Fibroblast of pulmonary artery (primary cell): ENCODE measurements around the gene CCDC120.

Source experiments
- DNase-seq: peaks from one replicate; pipeline ENCODE4 v3.0.0-alpha.2; 2010; ENCODE audit warnings: low read depth
- H3K4me3 ChIP-seq: replicated peaks from 2 replicates; pipeline ENCODE4 v1.5.1; 2011; ENCODE audit warnings: low read depth, mild to moderate bottlenecking, control low read depth, low read length, moderate library complexity
- TF ChIP-seq, protein P1 (sequence below): IDR thresholded peaks from 2 replicates; pipeline ENCODE4 v1.5.1; 2011; ENCODE audit warnings: mild to moderate bottlenecking, control low read depth, low read length, inconsistent platforms; ENCODE audit errors: missing control alignments

CCDC120 gene

DNA sequence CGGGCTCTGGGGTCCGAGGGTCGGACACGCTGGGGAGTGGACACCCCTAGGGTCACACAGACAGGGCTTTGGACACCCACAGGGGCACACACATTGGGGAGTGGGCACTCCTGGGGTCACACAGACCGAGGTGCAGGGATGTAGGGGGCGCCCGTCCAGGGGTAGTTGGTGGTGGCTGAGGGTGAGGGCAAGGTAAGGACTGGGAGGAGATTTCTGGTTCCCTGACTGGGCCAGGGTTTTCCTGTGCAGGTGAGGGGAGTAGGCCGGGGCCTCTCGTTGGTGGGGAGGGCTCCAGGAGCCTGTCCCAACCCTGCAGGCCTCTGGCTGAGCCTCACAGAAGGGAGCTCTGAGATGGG lies 42.8 kb downstream of the CCDC120 start:
- TF ChIP-seq, protein P1, sequence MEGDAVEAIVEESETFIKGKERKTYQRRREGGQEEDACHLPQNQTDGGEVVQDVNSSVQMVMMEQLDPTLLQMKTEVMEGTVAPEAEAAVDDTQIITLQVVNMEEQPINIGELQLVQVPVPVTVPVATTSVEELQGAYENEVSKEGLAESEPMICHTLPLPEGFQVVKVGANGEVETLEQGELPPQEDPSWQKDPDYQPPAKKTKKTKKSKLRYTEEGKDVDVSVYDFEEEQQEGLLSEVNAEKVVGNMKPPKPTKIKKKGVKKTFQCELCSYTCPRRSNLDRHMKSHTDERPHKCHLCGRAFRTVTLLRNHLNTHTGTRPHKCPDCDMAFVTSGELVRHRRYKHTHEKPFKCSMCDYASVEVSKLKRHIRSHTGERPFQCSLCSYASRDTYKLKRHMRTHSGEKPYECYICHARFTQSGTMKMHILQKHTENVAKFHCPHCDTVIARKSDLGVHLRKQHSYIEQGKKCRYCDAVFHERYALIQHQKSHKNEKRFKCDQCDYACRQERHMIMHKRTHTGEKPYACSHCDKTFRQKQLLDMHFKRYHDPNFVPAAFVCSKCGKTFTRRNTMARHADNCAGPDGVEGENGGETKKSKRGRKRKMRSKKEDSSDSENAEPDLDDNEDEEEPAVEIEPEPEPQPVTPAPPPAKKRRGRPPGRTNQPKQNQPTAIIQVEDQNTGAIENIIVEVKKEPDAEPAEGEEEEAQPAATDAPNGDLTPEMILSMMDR = no peak
- peak overlapping the region; percentile 75 for H3K4me3 ChIP-seq
- no peak for DNase-seq

- TF ChIP-seq, protein P1 = no peak
- DNase-seq = no peak
- H3K4me3 ChIP-seq = no peak overlapping the region
Observed at GRCh38 chrX:49102190-49102589, 43.4 kb downstream of the CCDC120 start.

- H3K4me3 ChIP-seq = no peak overlapping the region
- DNase-seq = no peak
- TF ChIP-seq, protein P1 = no peak
Observed at GRCh38 chrX:49103637-49104036, 44.8 kb downstream of the CCDC120 start.

- no peak for DNase-seq
- TF ChIP-seq, protein P1 = no peak
- no peak overlapping the region for H3K4me3 ChIP-seq
Observed at GRCh38 chrX:49106296-49106695, 47.5 kb downstream of the CCDC120 start.

- TF ChIP-seq, protein P1 = peak; percentile 54
- H3K4me3 ChIP-seq = no peak overlapping the region
- DNase-seq = peak; percentile 64
Observed at GRCh38 chrX:49106930-49107329, 48.1 kb downstream of the CCDC120 start.

DNA sequence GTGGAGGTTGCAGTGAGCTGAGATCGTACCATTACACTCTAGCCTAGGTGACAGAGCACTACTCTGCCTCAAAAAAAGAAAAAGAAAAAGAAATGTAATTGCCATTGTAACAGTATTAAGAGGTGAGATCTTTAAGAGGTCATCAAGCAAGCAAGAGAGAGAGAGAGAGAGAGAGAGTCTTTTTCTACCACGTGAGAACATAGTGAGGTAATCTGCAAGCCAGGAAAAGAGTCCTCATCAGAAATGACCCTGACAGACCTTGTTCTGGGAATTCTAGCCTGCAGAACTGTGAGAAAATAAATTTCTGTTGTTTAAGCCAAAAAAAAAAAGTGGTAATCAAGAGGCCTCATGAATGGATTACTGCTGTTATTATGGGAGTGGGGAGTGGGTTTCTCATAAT lies 49.8 kb downstream of the CCDC120 start:
- TF ChIP-seq, protein P1 = no peak
- DNase-seq = no peak
- H3K4me3 ChIP-seq = no peak overlapping the region

GRCh38 chrX:49110417-49110816 lies 51.6 kb downstream of the CCDC120 start:
- no peak overlapping the region for H3K4me3 ChIP-seq
- no peak for DNase-seq
- TF ChIP-seq, protein P1 = no peak
